Activated CD8-positive, alpha-beta T cell treated with anti-CD3 and anti-CD28 coated beads, Interleukin-2, amount 10 ng/mL, durations not matched to agents 7 days and 5 days (primary cell): ENCODE data around the gene PPAT. TPM values are rescaled to one million over a fixed set of nuclear protein-coding genes. Genes with fewer than 3 reads are reported as not detected.
A peak's percentile ranks its signal among the peaks of the same experiment; 100 is the strongest.

ENCODE experiments used
- ATAC-seq: fragments of 150-1000 bp; cut with Tn5 transposase; one replicate; pipeline ENCODE4 v1.10.0; 2021; ENCODE audit warnings: moderate library complexity
- CTCF ChIA-PET: fragments of 350-600 bp; sonication (Branson Sonifier 250); formaldehyde crosslinking; loops from one replicate; lab custom pipeline; 2021; ENCODE audit warnings: antibody characterized with exemption; lab: Charles Lee
- POLR2A ChIA-PET: fragments of 350-600 bp; sonication (Branson Sonifier 250); formaldehyde crosslinking; loops from one replicate; lab custom pipeline; 2021; ENCODE audit warnings: antibody characterized with exemption; lab: Charles Lee
- DNase-seq: peaks from one replicate; pipeline ENCODE4 v3.0.0-alpha.2; 2020
- H3K27ac Mint-ChIP-seq: one replicate; pipeline ENCODE4 v1.8.0; 2021; ENCODE audit warnings: mild to moderate bottlenecking, mixed read lengths
- H3K27me3 Mint-ChIP-seq: one replicate; pipeline ENCODE4 v1.8.0; 2021; ENCODE audit warnings: low read depth, mixed read lengths
- H3K36me3 Mint-ChIP-seq: one replicate; pipeline ENCODE4 v1.8.0; 2021; ENCODE audit warnings: low read depth, mixed read lengths
- H3K4me1 Mint-ChIP-seq: one replicate; pipeline ENCODE4 v1.8.0; 2021; ENCODE audit warnings: low read depth, mixed read lengths
- H3K4me3 Mint-ChIP-seq: one replicate; pipeline ENCODE4 v1.8.0; 2021; ENCODE audit warnings: mild to moderate bottlenecking, mixed read lengths
- H3K9me3 Mint-ChIP-seq: one replicate; pipeline ENCODE4 v1.8.0; 2022; ENCODE audit warnings: mixed read lengths; ENCODE audit not compliant: insufficient read depth
- total RNA-seq, 2 experiments: library from RNA; stranded (reverse); gene quantifications; one replicate each; pipeline ENCODE4 v1.2.3, GENCODE V29; 2021

The PPAT gene
- total RNA-seq, 2 experiments from 2014 or later = 29.0 to 32.5 TPM

DNA sequence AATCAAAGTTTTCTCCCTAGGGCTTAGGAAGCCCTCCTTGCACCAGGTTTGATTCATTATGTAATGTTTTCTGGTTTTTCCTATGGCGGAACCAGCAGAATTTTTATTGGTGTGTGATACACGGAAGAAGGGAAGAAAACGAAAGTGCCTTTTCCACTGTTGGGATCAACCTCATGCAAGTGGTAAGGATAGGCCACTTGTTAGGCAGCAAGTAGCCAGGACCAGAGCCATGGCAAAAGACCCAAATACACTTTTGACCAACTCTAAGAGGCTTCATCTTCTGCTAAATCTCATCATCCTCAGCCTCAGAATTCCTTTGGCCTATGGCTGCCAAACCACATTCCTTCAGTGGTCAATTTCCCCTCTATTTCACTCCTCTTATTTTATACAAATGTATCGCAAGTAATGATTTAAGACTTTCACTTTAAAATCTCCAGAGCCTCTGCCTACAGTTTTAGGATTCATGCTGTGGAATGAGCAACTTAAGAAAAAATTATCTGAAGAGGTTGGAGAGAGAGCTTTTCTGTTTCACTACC is 21.2 kb downstream of the PPAT start:
- ATAC-seq (no peak), DNase-seq (no peak)
- no peak overlapping the region for H3K4me3 Mint-ChIP-seq
- no peaks in the 10 kb centered on the region for H3K36me3 Mint-ChIP-seq
- H3K9me3 Mint-ChIP-seq = no peaks in the 10 kb centered on the region
- ChIA-PET POLR2A (no interaction called here), CTCF (no interaction called here)
- peaks cover 19% of the 10 kb centered on the region for H3K4me1 Mint-ChIP-seq
- no peaks in the 10 kb centered on the region for H3K27me3 Mint-ChIP-seq
- no peak overlapping the region for H3K27ac Mint-ChIP-seq

DNA sequence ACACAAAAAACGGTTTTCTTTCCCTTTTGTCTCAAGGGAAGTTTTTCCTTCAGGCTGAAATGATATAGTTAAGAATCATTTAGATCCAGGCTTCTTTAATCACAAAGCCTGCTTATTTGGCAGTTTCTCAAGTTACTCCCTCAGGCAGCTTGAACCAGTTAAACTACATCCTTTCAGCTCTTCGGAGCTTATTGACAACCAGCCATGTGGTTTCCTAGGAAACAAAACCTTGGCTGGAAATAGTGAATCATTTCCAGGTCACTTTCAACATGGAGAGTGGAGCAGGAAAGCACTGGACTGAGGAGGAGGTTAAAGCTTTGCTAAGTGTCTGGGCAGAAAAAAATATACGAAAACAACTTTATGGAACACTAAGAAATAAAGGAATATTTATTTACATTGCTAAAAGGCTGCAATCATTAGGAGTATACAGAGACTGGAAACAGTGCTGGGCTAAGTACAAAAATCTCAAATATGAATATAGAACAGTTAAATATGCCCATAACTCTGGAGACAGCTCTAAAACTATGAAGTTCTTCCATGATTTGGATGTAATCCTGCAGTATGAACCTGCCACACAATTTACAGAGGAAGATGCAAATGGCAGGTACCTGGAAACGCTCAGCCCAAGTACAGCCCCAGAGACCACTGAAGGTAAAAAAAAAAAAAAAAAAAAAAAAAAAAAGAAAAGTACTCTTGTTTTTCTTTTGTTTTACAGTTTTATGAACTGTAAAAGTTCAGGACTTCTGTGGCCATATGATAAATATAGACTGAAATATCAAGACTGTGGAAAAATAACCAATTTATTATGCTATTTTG is 25.0 kb downstream of the PPAT start:
- Mint-ChIP-seq H3K4me3 (no peak overlapping the region), H3K9me3 (no peaks in the 10 kb centered on the region), H3K36me3 (peaks cover 20% of the 10 kb centered on the region), H3K27ac (no peak overlapping the region), H3K27me3 (no peaks in the 10 kb centered on the region), H3K4me1 (peaks cover 21% of the 10 kb centered on the region)
- DNase-seq (no peak), ATAC-seq (peak; percentile 39)
- CTCF ChIA-PET = interaction anchor here (0.6 to 2.2 kb wide), 2 partner anchors 11 to 15 kb away, joined by 3 to 7 read pairs; no protein-coding TSS in a partner anchor
- POLR2A ChIA-PET = interaction anchor here (1.6 kb wide), 1 partner anchor 23 kb away, joined by 7 read pairs; the partner anchor contains the start of gene AASDH

DNA sequence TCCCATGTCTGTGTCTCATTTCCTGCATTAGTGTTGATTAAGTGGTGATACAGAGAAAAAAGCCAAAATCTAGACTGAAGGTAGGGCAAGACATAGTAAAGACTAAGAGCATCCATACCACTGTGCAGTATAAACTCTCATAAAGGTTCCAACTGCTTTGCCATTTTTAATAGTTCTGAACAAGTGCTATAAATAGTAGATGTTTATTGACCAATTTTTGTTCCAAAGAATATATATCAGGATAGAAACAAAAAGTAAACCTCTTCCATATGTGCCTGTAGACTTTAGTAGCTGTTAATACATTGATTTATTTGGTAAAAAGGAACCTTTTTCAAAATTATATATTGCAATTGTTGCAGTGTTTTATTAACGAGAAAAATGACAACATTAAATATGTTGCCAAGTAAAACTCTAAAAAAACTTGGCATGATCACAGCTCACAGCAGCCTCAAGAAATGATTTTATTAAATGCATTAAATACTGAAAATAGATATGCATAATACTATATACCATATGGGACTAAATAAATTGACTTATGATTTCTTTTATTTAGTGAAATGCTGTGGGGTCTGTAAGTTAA is 25.8 kb downstream of the PPAT start:
- Mint-ChIP-seq H3K4me3 (no peak overlapping the region), H3K27ac (no peak overlapping the region), H3K4me1 (peaks cover 21% of the 10 kb centered on the region), H3K36me3 (peaks cover 20% of the 10 kb centered on the region), H3K27me3 (no peaks in the 10 kb centered on the region), H3K9me3 (no peaks in the 10 kb centered on the region)
- CTCF ChIA-PET = interaction anchor here (0.6 to 2.2 kb wide), 2 partner anchors 10 to 16 kb away, joined by 3 to 7 read pairs; no protein-coding TSS in a partner anchor
- DNase-seq (no peak), ATAC-seq (no peak)
- POLR2A ChIA-PET = interaction anchor here (1.6 kb wide), 1 partner anchor 22 kb away, joined by 7 read pairs; the partner anchor contains the start of gene AASDH

GRCh38 chr4:56408978-56409377 is 26.4 kb downstream of the PPAT start:
- H3K4me1 Mint-ChIP-seq = peaks cover 19% of the 10 kb centered on the region

GRCh38 chr4:56406151-56406550 is 29.3 kb downstream of the PPAT start:
- DNase-seq = no peak
- H3K4me1 Mint-ChIP-seq = peaks cover 15% of the 10 kb centered on the region
- no peak overlapping the region for H3K4me3 Mint-ChIP-seq
- no peak overlapping the region for H3K27ac Mint-ChIP-seq
- H3K9me3 Mint-ChIP-seq = no peaks in the 10 kb centered on the region
- H3K27me3 Mint-ChIP-seq = no peaks in the 10 kb centered on the region
- no peak for ATAC-seq
- CTCF ChIA-PET = interaction anchor here (1.2 kb wide), 1 partner anchor 8 kb away, joined by 3 read pairs; no protein-coding TSS in a partner anchor
- peaks cover 35% of the 10 kb centered on the region for H3K36me3 Mint-ChIP-seq
- POLR2A ChIA-PET = interaction anchor here (3.8 kb wide), 1 partner anchor 19 kb away, joined by 17 read pairs; the partner anchor contains the start of gene AASDH

More at GRCh38 chr4:56408978-56409377, 26.4 kb downstream of the PPAT start:
- Mint-ChIP-seq H3K9me3 (no peaks in the 10 kb centered on the region), H3K27me3 (no peaks in the 10 kb centered on the region), H3K4me3 (no peak overlapping the region), H3K27ac (no peak overlapping the region), H3K36me3 (peaks cover 24% of the 10 kb centered on the region)
- ATAC-seq = no peak
- ChIA-PET POLR2A (interaction anchor here (1.6 kb wide), 1 partner anchor 22 kb away, joined by 7 read pairs; the partner anchor contains the start of gene AASDH), CTCF (no interaction called here)
- no peak for DNase-seq

DNA sequence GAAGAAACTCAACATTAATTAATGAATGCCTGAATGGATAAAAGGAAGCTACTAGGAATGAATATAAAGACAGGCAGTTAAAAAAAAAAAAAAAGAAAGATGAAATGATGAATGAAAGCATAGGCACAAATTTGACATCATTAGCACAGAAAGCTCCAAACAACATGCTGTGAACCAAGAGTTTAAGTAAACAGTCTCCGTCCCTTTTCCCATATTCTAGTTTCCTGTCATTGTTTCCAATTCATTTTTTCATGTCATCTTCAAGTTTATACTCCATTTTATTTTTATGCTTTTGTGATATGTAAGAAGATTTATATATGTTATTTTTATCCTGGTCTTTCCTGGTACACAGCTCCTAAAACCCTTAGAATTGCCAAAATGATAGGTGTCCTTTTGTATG is 30.4 kb downstream of the PPAT start:
- DNase-seq (no peak), ATAC-seq (no peak)
- H3K27me3 Mint-ChIP-seq = no peaks in the 10 kb centered on the region
- CTCF ChIA-PET = interaction anchor here (1.2 to 1.7 kb wide), 5 partner anchors 7 to 30 kb away, joined by 3 to 9 read pairs (median 5); partner anchors contain the start of genes AASDH, PAICS and PPAT
- no peak overlapping the region for H3K4me3 Mint-ChIP-seq
- POLR2A ChIA-PET = interaction anchor here (0.5 to 3.8 kb wide), 3 partner anchors 18 to 558 kb away, joined by 3 to 17 read pairs (median 4); partner anchors contain the start of gene AASDH
- no peaks in the 10 kb centered on the region for H3K9me3 Mint-ChIP-seq
- no peak overlapping the region for H3K27ac Mint-ChIP-seq
- H3K36me3 Mint-ChIP-seq = peaks cover 38% of the 10 kb centered on the region
- peaks cover 9% of the 10 kb centered on the region for H3K4me1 Mint-ChIP-seq

DNA sequence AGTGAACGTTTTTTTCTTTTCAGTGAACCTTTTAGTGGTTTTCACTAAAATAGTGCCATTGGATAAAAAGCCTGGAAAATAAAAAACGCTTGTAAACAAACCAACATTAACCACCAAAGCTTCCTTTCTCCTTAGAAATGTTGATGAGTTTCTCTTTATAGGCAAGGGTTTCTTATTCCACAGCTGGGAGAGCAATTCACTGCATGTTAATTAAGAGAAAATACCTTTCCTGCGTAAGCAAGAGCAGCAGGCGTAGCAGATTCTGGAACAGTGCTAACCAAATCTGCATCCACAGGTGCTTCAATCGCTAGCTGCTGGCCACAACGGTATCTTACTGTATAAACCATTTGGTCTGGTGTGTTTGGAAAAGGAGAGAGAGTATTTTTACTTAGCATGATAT is 34.9 kb downstream of the PPAT start:
- H3K36me3 Mint-ChIP-seq = peaks cover 28% of the 10 kb centered on the region
- no peaks in the 10 kb centered on the region for H3K27me3 Mint-ChIP-seq
- no peak overlapping the region for H3K4me3 Mint-ChIP-seq
- no peaks in the 10 kb centered on the region for H3K9me3 Mint-ChIP-seq
- H3K27ac Mint-ChIP-seq = no peak overlapping the region
- POLR2A ChIA-PET = interaction anchor here (2.4 kb wide), 1 partner anchor 13 kb away, joined by 10 read pairs; the partner anchor contains the start of gene AASDH
- no peak for DNase-seq
- ATAC-seq = no peak
- H3K4me1 Mint-ChIP-seq = no peaks in the 10 kb centered on the region
- CTCF ChIA-PET = interaction anchor here (0.8 kb wide), 1 partner anchor 14 kb away, joined by 3 read pairs; the partner anchor contains the start of gene AASDH

DNA sequence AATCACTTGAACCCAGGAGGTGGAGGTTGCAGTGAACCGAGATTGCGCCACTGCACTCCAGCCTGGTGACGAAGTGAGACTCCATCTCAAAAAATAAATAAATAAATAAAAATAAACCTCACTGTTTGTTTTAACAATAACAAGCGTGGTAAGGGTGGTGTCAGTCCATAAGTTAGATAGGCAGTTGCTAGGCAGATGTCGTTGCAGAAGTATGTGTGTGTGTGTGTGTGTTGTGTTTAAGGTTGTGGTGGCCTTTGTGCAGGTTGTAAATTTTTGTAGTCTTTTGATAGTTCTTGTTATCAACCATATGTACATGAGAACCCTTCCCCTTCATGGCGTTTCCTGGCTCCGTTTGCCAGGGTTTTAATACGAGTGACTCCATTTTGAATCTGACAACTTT is 44.1 kb downstream of the PPAT start:
- DNase-seq (no peak), ATAC-seq (no peak)
- peaks cover 19% of the 10 kb centered on the region for H3K36me3 Mint-ChIP-seq
- peaks cover 28% of the 10 kb centered on the region for H3K4me1 Mint-ChIP-seq
- POLR2A ChIA-PET = no interaction called here
- H3K4me3 Mint-ChIP-seq = no peak overlapping the region
- CTCF ChIA-PET = no interaction called here
- H3K27ac Mint-ChIP-seq = no peak overlapping the region
- H3K9me3 Mint-ChIP-seq = no peaks in the 10 kb centered on the region
- no peaks in the 10 kb centered on the region for H3K27me3 Mint-ChIP-seq

DNA sequence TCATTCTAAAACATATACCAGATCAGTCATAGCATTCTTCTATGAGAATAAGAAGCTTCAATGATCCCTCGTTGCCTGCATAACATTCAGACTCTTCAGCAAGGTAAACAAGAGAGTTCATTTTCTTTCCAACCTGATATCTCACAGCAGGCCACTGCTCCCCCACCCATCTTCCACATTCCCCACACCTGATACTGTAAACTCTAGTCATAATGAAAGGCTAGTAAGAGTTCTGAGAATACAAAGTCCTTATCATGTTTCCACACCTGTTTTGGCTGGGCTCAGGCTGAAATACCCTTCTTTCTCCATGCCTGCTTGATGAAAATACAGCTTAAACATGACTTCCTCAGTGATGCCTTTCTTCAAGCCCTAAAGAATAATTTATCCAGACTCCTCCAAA is 45.9 kb downstream of the PPAT start:
- ATAC-seq = no peak
- no peak overlapping the region for H3K4me3 Mint-ChIP-seq
- H3K4me1 Mint-ChIP-seq = peaks cover 36% of the 10 kb centered on the region
- peak overlapping the region; percentile 53 for H3K27ac Mint-ChIP-seq
- POLR2A ChIA-PET = no interaction called here
- no peak for DNase-seq
- CTCF ChIA-PET = no interaction called here
- no peaks in the 10 kb centered on the region for H3K27me3 Mint-ChIP-seq
- H3K9me3 Mint-ChIP-seq = no peaks in the 10 kb centered on the region
- peaks cover 11% of the 10 kb centered on the region for H3K36me3 Mint-ChIP-seq

DNA sequence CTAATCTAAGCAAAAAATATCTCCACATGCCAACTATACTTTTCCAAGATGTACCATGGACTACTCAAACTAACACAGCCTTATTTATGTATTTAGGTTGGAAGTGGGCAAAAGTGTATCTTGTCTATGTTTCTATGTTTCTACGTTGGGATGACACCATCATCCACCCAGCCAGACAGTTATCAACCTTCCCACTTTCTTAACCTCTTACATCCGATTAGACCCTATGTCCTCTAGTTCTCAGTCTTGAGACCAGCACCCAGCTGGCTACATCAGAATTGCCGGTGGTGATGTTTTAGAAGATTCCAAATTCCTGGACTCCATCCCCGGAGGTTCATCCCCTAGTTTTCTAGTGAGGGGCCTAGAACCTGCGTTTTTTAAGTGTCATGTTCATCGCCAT is 47.1 kb downstream of the PPAT start:
- H3K27me3 Mint-ChIP-seq = no peaks in the 10 kb centered on the region
- ATAC-seq (no peak), DNase-seq (no peak)
- ChIA-PET POLR2A (interaction anchor here (1.7 to 2.7 kb wide), 5 partner anchors 17 to 590 kb away, joined by 6 to 59 read pairs (median 17); partner anchors contain the start of genes NOA1, PAICS, POLR2B and PPAT), CTCF (interaction anchor here (0.9 to 1.3 kb wide), 2 partner anchors 14 to 20 kb away, joined by 3 to 5 read pairs; no protein-coding TSS in a partner anchor)
- peaks cover 36% of the 10 kb centered on the region for H3K4me1 Mint-ChIP-seq
- peak overlapping the region; percentile 94 for H3K4me3 Mint-ChIP-seq
- H3K27ac Mint-ChIP-seq = peak overlapping the region; percentile 97
- H3K36me3 Mint-ChIP-seq = peaks cover 6% of the 10 kb centered on the region
- no peaks in the 10 kb centered on the region for H3K9me3 Mint-ChIP-seq
